Measurements from ENCODE around the gene PMPCB.

GRCh38 chr7:103343758-103344452 lies 46.7 kb downstream of the PMPCB start:
- TF ChIP-seq CTCF (IDR thresholded peaks at IDR 0.05 in 4 of 5, conservative IDR thresholded peaks at IDR 0.05 in 1 of 5) (no peak), POLR2A (IDR thresholded peaks at IDR 0.05) (no peak)
